Heart right ventricle (tissue), 16 donors: Measurements from ENCODE around the gene FBN1. TPM values are rescaled to one million over a fixed set of nuclear protein-coding genes. Genes with fewer than 3 reads are reported as not detected.

ENCODE experiments used
- ATAC-seq, 8 donors: fragments of 200-7000 bp; cut with Tn5 transposase; one replicate each; pipeline ENCODE4 v1.9.1; 2020; ENCODE audit warnings: mild to moderate bottlenecking in 8 of 8, moderate library complexity in 8 of 8, moderate number of reproducible peaks in 1 of 8
- DNase-seq, 2 donors: peaks; one replicate each; pipeline ENCODE4 v3.0.0-alpha.2; 2020
- H3K27ac ChIP-seq, 10 donors: fragments of 200-600 bp; sonication (generic) in 2 of 10; one replicate each; pipeline versions ENCODE4 v1.5.0 to v1.8.0; 2020 to 2022; ENCODE audit warnings: mild to moderate bottlenecking in 3 of 10
- H3K27me3 ChIP-seq, 7 donors: fragments of 200-600 bp; one replicate each; pipeline ENCODE4 v1.8.0; 2021 to 2022; ENCODE audit warnings: mild to moderate bottlenecking in 2 of 7
- H3K36me3 ChIP-seq, 9 donors: fragments of 200-600 bp; sonication (generic) in 1 of 9; one replicate each; pipeline versions ENCODE4 v1.5.0 to v1.8.0; 2020 to 2022; ENCODE audit warnings: mild to moderate bottlenecking in 2 of 9
- H3K4me1 ChIP-seq, 9 donors: fragments of 200-600 bp; sonication (generic) in 1 of 9; one replicate each; pipeline versions ENCODE4 v1.5.0 to v1.8.0; 2020 to 2022; ENCODE audit warnings: mild to moderate bottlenecking in 4 of 9
- H3K4me3 ChIP-seq, 10 donors: fragments of 200-600 bp; sonication (generic) in 2 of 10; one replicate each; pipeline versions ENCODE4 v1.5.0 to v1.8.0; 2020 to 2022; ENCODE audit warnings: mild to moderate bottlenecking in 7 of 10, moderate library complexity in 2 of 10
- H3K9me3 ChIP-seq, 11 donors: fragments of 200-600 bp in 10 of 11; sonication (generic) in 2 of 11; one replicate each; pipeline versions ENCODE4 v1.5.0 to v1.8.0; 2013 to 2022; ENCODE audit warnings: mild to moderate bottlenecking in 2 of 11, control low read depth in 1 of 11, moderate library complexity in 1 of 11
- WGBS, 2 donors: extraction: QIAGEN DNeasy Blood & Tissue Kit; methylation state at CpG; one replicate each; pipeline ENCODE4 v1.1.7; 2013; ENCODE audit warnings: inconsistent platforms in 1 of 2; 5-methylcytosine and 5-hydroxymethylcytosine counted together
- intact Hi-C, 10 donors: fragments of 100-400 bp; cut with DNase I; formaldehyde crosslinking; loops; one replicate each; pipeline versions ENCODE4 v1.11.1 to v1.14.2; 2022
- polyA plus RNA-seq, 2 donors: library from polyadenylated mRNA; stranded (reverse); fragments of 200-250 nt; gene quantifications; one replicate each; pipeline ENCODE4 v1.2.3, GENCODE V29; 2013
- total RNA-seq, 10 donors: library from RNA; stranded (reverse); fragmentation: NEBNext Ultra II Directional in 3 of 10; extraction: Animal tissue kit (Norgen Biotek cat#: 25700) in 3 of 10; gene quantifications; one replicate each; pipeline versions ENCODE4 v1.2.1 to v1.2.4, GENCODE V29; 2021 to 2023
- TF ChIP-seq, protein P1 (sequence below), 9 donors: fragments of 200-600 bp; sonication (generic) in 2 of 9; IDR thresholded peaks; one replicate each; pipeline versions ENCODE4 v1.5.0 to v1.8.0; 2021 to 2022; ENCODE audit warnings: antibody characterized with exemption in 9 of 9, mild to moderate bottlenecking in 5 of 9, moderate library complexity in 1 of 9
- donor health status: Arrhythmogenic right ventricular cardiomyopathy.
- donor health status: ischemic (EF 13 %, LVEDD 7.1; RV severe dilation, severe dysfunction).
- donor health status: healthy with polysubstance abuse.
- donor health status: DM: no; HTN: yes; CAD: no.
- donor health status: DM: no; HTN: no; CAD: no.
- donor health status: ischemic (EF 25% LVEDD 6.9; RV normal size, moderate dysfunction).
- donor health status: ischemic (EF 25% LVEDD 5.7; RV mildly dilated, moderate dysfunction).
- donor health status: healthy.
- donor health status: DM: yes; HTN: yes; CAD: no.
- donor health status: Ischemic cardiomyopathy.
- donor health status: ischemic (EF 35%, LVEDD 5.7; RV mildly dilated, moderate dysfunction).
- donor health status: nonischemic (EF 11% LVEDD 7.7; RV severe dilation, severe dysfunction).
- donor health status: DM: yes; HTN: yes; CAD: no.
- donor health status: PGD.
- donor health status: ischemic (EF 29% LVEDD 5.4; RV normal size, mild dysfunction).
- donor health status: nonischemic (EF 23%, LVEDD 6.1; RV moderate dilation, normal function).

The FBN1 gene
- total and polyA plus RNA-seq, 12 donors = 7.0 to 116 (median 31.1) TPM

DNA sequence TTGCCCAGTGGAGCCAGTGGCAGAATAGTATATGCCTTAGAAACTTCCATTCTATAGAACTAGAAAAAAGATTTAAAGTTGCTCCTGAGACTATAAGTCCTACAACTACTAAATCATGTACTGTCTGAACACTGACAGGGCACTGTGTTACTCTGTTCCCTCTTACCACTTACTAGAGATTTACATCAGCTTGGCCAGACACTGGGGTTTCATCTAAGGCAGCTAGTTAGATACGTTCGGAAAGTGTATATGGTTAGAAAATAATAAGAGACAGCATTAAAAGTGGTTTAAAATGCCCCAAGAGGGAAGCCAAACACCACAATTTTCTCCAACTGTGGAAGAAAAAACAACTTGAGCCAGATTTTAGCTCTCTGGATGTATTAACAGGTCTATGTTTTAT is 97.1 kb downstream of the FBN1 start:
- H3K9me3 ChIP-seq = peaks cover 0 to 4% (median 0%) of the 10 kb centered on the region in 11 donors
- H3K27ac ChIP-seq = peak overlapping the region in 1 of 10 donors; percentile 0
- intact Hi-C loops = no loop called here
- 85 to 89% methylated on average over 2 of the region's 2 CpGs for WGBS, 2 donors
- H3K4me3 ChIP-seq = no peak overlapping the region
- DNase-seq (no peak), ATAC-seq (no peak)
- no peaks in the 10 kb centered on the region for H3K36me3 ChIP-seq
- TF ChIP-seq, protein P1, sequence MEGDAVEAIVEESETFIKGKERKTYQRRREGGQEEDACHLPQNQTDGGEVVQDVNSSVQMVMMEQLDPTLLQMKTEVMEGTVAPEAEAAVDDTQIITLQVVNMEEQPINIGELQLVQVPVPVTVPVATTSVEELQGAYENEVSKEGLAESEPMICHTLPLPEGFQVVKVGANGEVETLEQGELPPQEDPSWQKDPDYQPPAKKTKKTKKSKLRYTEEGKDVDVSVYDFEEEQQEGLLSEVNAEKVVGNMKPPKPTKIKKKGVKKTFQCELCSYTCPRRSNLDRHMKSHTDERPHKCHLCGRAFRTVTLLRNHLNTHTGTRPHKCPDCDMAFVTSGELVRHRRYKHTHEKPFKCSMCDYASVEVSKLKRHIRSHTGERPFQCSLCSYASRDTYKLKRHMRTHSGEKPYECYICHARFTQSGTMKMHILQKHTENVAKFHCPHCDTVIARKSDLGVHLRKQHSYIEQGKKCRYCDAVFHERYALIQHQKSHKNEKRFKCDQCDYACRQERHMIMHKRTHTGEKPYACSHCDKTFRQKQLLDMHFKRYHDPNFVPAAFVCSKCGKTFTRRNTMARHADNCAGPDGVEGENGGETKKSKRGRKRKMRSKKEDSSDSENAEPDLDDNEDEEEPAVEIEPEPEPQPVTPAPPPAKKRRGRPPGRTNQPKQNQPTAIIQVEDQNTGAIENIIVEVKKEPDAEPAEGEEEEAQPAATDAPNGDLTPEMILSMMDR (IDR thresholded peaks at IDR 0.05) = no peak
- no peaks in the 10 kb centered on the region for H3K27me3 ChIP-seq
- peaks cover 0 to 40% (median 11%) of the 10 kb centered on the region in 9 donors for H3K4me1 ChIP-seq

DNA sequence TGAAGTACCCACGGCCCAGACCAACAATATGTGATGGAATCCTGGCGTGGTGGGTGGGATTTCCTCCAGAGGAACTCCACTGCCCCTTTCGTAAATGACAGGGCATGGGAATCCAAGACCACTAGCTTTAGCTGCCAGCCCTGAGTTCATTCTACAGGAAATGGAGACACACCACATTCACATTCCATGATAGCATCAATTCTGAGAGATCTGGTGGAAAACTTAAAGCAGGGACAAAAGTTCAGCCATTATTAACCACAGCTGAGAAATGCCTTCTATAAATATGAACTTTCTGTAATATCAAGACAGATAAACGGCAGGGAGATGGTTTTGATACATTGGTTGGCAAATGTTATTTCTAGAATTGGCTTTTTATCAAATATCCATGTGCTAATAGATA is 98.2 kb downstream of the FBN1 start:
- Histone ChIP-seq H3K4me3 (no peak overlapping the region), H3K27me3 (no peaks in the 10 kb centered on the region), H3K4me1 (peaks cover 0 to 42% (median 12%) of the 10 kb centered on the region in 9 donors), H3K9me3 (peaks cover 0 to 8% (median 0%) of the 10 kb centered on the region in 11 donors), H3K36me3 (no peaks in the 10 kb centered on the region), H3K27ac (peak overlapping the region in 2 of 10 donors; percentile 39 to 43)
- TF ChIP-seq, protein P1 (IDR thresholded peaks at IDR 0.05) = no peak
- ATAC-seq (no peak), DNase-seq (no peak)
- WGBS, 2 donors = 48 to 54% methylated on average over 4 of the region's 4 CpGs
- intact Hi-C loops = no loop called here

DNA sequence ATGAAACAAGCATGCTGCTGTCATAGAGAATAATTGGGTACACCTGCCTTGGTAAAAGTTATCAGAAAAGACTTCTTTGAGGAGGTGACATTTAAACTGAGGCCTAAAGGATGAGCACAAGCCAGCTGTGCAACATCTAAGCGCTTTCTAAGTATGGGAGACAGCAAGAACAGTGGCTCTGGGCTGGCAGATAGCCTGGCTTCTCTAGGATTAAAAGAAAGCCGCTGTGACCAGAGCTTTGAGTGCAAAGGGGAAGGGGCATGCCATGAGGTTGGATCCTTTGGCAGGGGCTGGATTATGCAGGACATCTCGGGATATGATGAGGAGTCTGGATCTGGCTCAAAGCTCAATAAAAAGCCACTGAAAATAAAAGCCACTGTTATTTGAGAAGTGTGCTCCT is 99.2 kb downstream of the FBN1 start:
- TF ChIP-seq, protein P1 (IDR thresholded peaks at IDR 0.05) = no peak
- H3K4me3 ChIP-seq = no peak overlapping the region
- H3K27me3 ChIP-seq = no peaks in the 10 kb centered on the region
- no peak for ATAC-seq
- intact Hi-C loops = no loop called here
- 84 to 88% methylated on average over 3 of the region's 3 CpGs for WGBS, 2 donors
- peak overlapping the region in 1 of 10 donors; percentile 7 for H3K27ac ChIP-seq
- H3K9me3 ChIP-seq = peaks cover 0 to 8% (median 0%) of the 10 kb centered on the region in 11 donors
- no peaks in the 10 kb centered on the region for H3K36me3 ChIP-seq
- no peak for DNase-seq
- H3K4me1 ChIP-seq = peaks cover 0 to 52% (median 22%) of the 10 kb centered on the region in 9 donors

DNA sequence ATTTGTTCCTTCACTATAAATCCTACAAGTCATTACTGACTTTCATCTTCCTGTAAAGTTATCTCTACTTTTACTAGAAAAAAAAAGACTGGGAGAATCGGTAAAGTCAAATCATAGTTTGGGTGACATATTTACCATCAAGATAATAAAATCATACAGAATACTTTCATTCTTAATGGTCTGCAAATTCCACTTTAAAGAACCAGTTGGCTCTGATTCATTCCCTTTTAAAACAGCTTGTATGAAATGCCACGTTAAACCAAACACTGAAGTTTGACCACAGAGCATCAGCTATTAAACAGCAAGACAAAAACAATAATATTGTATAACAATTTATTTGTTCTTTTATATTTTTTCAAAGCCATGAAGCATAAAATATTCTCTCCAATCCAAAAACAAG is 100.7 kb downstream of the FBN1 start:
- ATAC-seq (no peak), DNase-seq (no peak)
- 72 to 79% methylated on average over 2 of the region's 2 CpGs for WGBS, 2 donors
- Histone ChIP-seq H3K36me3 (no peaks in the 10 kb centered on the region), H3K27ac (no peak overlapping the region), H3K27me3 (no peaks in the 10 kb centered on the region), H3K4me3 (no peak overlapping the region), H3K9me3 (peaks cover 0 to 8% (median 0%) of the 10 kb centered on the region in 11 donors), H3K4me1 (peaks cover 0 to 43% (median 22%) of the 10 kb centered on the region in 9 donors)
- TF ChIP-seq, protein P1 (IDR thresholded peaks at IDR 0.05) = no peak
- intact Hi-C loops = no loop called here
